Measurements from ENCODE around the gene FBN3.
"Not testable (repeated sequence)": the region's sequence is repeated elsewhere in the genome, so short reads cannot be mapped to it uniquely, and the experiment has no call there.

FBN3 gene

GRCh38 chr19:8149261-8150094, at the start of gene FBN3:
TSS of gene FBN3 (minus strand) at chr19:8149592. CDS start at chr19:8147480, 2,112 bp downstream.
- no peak for DNase-seq

DNA sequence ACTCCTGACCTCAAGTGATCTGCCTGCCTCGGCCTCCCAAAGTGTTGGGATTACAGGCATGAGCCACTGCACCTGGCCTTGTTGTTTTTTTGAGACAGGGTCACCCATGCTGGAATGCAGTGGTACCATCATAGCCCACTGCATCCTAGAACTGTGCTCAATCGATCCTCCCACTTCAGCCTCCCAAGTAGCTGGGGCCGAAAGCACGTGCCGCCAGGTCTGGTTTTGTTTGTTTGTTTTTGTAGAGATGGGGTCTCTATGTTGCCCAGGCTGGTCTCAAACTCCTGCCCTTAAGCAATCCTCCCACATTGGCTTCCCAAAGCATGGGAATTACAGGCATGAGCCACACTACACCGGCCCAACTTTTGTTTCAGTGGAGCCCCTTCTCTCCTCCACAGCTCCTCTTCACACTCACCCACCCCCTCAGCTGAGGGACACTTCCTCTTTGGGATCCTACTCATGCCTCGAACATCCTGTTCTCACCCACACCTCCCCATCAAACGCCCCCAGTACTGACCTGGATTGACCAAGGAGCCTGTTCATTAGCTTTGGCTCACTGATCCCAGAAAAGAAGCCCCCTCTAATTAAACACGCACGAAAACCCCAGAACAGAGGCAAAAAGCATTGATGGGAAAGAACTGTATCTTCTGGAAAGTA, 47.0 kb upstream of the FBN3 start:
- DNase-seq, result no peak

- DNase-seq, result no peak
Observed at GRCh38 chr19:8194528-8195267, 45.3 kb upstream of the FBN3 start.

DNA sequence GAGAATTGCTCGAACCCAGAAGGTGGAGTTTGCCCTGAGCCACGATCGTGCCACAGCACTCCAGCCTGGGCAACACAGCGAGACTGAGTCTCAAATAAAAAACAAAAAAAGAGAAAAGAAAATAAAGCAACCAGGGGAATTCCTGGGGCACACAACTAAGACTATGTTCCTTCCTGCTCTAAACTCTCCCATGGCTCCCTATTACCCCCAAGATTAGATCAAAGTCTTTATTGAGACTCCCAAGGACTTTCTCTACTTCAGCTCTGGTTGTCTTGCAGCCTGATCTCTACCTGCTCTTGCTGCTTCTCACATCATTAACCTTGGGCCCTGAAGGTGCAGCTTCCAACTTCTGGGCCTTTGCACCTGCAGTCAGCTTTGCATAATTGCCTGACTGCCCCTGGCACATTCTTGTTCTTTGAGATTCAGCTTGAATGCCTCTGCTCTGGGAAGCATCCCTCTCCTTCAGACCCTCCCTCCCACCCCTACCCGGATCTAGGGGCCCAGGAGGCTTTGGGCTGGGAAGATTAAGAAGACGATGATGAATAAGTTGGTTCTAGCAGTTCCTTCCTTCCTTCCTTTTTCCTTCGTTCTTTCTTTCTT, 42.9 kb upstream of the FBN3 start:
- DNase-seq, result no peak

DNA sequence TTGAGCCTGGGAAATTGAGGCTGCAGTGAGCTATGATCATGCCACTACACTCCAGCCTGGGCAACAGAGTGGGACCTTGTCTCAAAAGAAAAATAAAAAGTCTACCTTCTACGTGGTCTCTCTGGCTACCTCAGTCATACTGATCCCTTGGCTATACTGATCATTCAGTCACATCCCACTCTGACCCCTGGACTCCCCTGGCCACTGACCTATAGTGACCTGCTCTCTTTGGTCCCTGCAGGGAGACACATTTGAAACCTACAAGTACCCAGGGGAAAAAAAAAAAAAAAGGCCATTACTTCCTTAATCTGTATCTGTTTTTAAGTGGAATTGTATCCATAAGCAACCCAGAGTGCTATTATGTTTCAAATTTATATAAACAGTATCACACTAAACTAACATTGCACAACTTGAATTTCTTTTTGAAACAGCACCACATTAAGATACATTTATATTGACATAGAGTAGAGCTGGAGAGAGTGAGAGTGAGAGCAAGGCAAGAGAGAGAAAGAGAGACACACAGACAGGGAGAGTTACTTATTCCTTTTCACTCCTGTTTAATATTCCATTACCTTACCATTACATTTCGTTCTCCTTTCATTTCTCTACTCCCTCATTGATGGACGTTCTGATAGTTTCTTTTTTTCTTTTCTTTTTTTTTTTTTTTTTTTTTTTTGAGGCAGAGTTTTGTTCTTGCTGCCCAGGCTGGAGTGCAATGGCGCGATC, 36.1 kb upstream of the FBN3 start:
- DNase-seq, result no peak

DNA sequence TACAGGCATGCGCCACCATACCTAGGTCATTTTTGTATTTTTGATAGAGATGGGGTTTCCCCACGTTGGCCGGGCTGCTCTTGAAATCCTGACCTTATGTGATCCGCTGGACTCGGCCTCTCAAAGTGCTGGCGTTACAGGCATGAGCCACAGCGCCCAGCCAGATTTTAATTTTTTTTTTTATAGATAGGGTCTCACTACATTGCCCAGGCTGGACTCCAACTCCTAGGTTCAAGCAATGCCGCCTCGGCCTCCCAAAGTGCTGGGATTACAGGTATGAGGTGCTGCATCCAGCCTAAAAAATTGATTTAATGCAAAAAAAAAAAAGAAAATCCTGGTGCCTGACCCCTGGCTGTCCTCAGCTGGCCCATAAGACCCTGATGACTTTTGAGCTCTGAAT, 34.9 kb upstream of the FBN3 start:
- no peak for DNase-seq

DNA sequence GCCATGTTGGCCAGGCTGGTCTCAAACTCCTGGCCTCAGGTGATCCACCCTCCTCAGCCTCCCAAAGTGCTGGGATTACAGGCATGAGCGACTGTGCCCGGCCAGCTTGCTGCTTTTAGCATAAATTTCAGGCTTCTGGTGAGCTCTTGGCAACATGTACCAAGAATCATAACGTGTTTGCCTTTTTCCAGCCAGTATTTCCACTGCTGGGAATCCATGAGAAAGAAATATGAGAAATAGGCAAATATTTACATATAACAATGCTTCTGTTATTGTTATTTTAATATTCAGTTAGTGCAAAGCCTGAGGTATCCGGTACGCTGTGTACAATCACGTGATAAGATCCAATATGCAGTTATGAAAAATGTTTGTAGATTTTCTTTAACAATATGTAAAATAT, 30.6 kb upstream of the FBN3 start:
- DNase-seq, result no peak

GRCh38 chr19:8174706-8175105, 25.3 kb upstream of the FBN3 start:
- no peak for DNase-seq

- DNase-seq, result no peak
Observed at GRCh38 chr19:8168537-8168936, 19.1 kb upstream of the FBN3 start.

DNA sequence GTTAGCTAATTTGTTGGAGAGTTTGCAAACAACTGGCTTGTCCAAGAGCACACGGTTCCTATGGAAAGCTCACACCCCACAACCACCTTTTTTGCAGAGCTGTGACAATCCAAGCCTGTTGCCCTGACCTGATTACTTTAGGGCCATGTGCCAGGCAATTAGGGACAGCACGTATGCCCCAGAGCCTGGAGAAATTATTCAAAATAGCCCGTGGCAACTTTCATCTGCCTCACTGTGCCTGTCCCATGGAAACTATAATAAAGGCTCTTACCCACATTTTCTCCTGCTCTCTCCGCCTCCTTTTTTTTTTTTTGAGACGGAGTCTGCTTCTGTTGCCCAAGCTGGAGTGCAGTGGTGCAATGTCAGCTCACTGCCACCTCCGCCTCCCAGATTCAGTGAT, 18.6 kb upstream of the FBN3 start:
- DNase-seq, result no peak

DNA sequence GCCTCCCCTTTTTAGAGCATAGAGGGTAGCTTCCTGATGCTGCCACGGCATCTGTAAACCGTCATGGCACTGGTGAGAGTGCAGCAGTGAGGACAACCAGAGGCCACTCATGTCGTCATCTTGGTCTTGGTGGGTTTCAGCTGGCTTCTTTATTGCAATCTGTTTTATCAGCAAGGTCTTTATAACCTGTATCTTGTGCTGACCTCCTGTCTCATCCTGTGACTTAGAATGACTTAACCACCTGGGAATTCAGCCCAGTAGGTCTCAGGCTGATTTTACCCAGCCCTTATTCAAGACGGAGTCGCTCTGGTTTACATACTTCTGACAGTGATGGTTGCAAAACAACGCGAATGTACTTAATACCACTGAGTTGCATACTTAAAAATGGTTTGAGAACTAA, 14.4 kb upstream of the FBN3 start:
- no peak for DNase-seq

DNA sequence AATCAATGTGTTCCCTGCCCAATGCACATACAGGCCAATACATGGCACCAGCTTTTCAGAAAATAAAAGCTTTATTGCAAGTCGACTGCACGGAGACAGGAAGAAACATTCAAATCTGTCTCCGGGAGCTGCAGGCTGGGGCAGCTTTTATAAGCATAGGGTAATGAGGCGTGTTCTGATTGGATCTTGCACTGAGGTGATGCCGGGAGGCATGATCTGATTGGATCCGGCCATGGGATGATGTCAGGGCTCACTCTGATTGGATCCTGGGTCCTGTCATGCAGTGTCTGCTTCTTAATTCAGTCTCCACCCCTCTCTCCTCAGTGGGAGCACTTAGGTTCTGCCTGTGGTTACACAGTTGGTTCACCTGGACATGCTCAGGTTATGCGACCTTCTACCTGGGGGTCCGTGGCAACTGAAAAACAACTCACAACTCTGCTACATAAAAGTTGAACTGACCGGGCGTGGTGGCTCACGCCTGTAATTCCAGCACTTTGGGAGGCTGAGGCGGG, 11.8 kb upstream of the FBN3 start:
- no peak for DNase-seq

DNA sequence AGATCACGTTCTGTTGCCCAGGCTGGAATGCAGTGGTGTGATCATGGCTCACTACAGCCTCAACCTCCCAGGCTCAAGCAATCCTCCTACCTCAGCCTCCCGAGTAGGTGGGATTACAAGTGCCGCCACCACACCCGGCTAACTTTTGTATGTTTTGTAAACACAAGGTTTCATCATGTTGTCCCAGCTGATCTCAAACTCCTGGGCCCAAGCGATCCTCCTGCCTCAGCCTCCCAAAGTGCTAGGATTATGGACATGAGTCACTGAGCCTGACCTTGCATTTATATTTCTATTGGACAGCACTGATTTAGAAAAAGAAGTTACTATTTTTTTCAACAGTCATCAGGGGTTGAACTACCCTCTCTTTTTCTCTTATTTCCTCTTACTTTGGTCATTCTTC, 9.9 kb upstream of the FBN3 start:
- not testable (repeated sequence) for DNase-seq

GRCh38 chr19:8158411-8159074, 9.2 kb upstream of the FBN3 start:
- DNase-seq, result peak; percentile 32 to 83

DNA sequence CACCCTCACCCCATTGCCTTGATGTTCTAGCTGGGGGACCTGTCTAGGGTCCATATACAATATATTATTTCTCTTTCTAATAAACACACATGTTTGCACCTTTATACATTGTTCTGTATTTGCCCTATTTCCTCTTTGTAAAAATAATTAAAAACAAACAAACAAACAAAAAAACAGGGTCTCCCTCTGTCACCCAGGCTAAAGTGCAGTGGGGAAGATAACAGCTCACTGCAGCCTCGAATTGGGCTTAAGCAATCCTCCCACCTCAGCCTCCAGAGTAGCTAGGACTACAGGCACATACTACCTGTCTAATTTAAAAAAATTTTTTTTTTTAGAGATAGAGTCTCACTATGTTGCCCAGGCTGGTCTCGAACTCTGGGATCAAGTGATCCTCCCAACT, 5.9 kb upstream of the FBN3 start:
- DNase-seq, result no peak

DNA sequence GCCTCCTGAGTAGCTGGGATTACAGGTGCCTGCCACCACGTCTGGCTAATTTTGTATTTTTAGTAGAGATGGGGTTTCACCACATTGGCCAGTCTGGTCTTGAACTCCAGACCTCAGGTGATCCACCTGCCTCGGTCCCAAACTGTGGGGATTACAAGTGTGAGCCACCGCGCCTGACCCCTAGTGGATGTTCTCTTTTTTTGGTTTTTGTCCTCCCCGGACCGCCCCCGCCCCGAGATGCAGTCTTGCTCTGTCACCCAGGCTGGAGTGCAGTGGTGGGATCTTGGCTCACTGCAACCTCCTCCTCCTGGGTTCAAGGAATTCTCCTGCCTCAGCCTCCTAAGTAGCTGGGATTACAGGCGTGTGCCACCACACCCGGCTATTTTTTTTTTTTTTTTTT, 4.6 kb upstream of the FBN3 start:
- not testable (repeated sequence) for DNase-seq

DNA sequence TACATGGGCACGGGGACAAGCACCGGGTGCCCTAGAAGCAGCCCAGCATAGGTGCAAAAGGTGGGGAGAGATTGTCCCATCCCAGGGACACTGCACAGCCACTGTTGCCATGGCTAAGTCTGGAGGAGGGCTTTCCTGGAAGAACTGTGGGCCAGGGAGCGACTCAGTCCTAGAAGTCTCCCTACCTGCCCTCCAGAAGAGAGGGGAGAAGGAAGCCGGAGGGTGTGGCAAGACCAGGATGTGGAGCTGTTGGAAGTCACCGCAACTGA, 2.3 kb upstream of the FBN3 start:
- no peak for DNase-seq

DNA sequence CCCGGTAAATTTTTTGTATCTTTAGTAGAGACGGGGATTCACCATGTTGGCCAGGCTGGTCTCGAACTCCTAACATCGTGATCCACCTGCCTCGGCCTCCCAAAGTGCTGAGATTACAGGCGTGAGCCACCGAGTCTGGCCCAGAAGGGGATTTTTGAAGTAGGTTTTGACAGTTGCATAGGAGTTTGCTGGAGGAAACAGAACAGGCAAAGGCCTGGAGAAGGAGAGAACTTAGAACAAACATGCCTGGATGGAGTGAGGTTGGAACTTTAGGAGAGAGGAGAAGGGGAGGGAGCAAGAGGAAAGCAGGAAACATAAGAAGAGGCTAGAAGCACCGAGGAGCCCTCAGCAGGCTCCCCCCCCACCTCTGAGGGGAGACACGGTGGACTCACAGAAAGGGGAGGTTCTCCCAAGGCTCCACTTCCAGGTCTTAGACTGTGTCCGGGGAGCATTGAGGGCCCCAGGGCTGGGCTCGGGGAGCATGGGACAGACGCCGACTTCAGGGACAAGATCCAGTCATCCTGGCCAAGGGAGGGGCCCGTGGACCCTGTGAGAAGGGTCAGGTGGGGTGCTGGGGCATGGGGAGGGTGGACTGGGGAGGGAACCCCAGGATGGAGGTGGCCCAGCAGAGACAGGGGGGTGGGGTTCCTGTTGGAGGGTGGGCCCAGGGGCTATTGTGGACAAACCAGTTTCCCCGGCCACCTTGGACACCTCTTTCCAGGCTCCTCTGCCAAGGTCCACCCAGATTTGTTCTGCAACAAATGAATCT, 1.8 kb upstream of the FBN3 start:
- DNase-seq, result no peak

DNA sequence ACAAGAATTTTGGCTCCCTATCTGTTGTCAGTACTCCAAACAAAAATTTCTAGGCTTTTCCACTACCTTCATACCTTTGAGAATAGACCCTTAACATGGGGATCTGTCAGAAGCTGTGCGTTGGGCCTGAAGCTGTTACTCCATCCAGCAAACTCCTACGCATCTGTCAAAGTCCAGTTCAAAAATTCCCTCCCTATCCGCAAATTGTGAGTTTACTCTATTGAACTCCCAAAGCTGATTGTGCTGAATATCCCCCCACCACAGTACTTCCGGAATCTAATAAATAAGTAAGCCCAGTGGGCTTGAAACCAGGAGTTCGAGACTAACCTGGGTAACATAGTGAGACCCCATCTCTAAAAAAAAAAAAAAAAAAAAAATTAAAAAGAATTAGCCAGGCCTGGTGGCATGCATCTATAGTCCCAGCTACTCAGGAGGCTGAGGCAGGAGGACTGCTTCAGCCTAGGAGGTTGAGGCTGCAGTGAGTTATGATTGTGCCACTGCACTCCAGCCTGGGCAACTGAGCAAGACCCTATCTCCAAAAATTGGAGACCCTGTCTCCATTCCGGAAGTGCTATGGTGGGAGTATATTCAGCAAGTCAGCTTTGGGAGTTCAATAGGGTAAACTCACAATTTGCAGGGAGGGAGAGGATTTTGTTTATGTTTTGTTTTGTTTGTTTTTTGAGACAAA, 930 bp upstream of the FBN3 start:
- DNase-seq, result no peak

- no peak for DNase-seq
Observed at GRCh38 chr19:8148410-8149260, 757 bp downstream of the FBN3 start.
